GM04504 (cell line): ENCODE results near the gene TUFT1.
"Not testable (repeated sequence)": the region's sequence is repeated elsewhere in the genome, so short reads cannot be mapped to it uniquely, and the experiment has no call there.

Source experiments
- DNase-seq: peaks from one replicate; pipeline ENCODE4 v3.0.0-alpha.2; 2012; ENCODE audit warnings: low read depth

The TUFT1 gene

DNA sequence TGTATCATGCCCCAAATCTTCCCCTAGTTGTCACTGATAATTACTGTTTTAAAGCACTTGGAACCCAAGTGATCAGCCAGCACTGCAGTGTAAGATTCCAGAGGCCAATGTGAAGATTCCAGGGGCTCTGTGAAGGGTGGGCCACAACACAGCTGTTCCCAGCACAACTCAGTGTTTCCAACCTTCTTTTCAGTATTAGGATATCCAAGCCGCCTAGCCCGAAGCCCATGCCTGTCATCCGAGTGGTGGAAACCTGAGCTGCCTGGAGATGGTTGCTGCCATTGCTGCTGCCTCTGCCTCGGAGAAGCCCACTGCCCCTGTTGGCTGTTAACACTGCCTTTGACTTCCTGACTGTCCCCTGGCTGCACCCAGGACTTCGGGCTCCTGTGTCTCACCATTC lies 41.3 kb downstream of the TUFT1 start:
- DNase-seq = no peak

- no peak for DNase-seq
These were observed 41.8 kb downstream of the TUFT1 start for GRCh38 chr1:151581921-151582320.

- DNase-seq = no peak
These were observed 43.7 kb downstream of the TUFT1 start for GRCh38 chr1:151583796-151584195.

DNA sequence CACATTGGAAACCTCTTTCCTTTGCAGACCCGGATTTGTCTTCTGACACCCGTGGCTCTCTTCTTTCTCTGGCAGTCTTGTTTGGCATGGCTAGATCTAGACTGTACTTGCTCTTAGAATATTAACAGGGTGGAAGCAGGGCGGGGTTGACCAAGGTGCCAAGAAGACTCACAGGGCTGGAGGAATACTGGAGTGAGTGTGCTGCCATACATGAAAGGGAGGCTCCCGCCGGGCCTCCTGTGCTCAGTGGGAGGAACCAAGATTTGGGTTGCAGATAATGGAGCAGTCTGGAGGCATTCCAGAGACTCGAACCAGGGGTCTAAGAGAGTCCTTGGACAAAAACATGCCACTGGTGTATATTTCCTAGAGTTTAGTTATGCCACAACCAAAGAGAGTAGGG lies 44.2 kb downstream of the TUFT1 start:
- no peak for DNase-seq

DNA sequence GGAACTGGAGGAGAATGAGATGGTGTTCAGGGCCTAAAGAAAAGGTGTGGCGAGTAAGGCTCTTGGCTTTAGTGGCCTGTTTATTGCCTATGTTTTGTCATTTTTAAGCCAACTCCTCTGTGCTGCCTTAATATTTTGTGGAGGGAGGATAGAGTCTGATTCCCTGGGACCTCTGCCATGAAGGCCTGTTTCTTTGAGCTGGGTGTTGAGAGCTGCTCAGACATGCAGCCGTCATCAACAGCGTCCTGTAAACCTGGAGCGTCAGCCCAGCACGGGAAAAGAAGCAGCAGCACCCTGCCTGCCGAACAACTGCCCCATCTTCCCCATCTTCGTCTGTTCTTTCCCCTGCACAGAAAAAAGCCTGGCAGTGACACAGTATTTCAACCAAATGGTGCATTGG lies 44.7 kb downstream of the TUFT1 start:
- no peak for DNase-seq

- peak; percentile 37 for DNase-seq
These were observed 45.5 kb downstream of the TUFT1 start for GRCh38 chr1:151585622-151586021.

- DNase-seq = no peak
These were observed 50.9 kb downstream of the TUFT1 start for GRCh38 chr1:151590961-151591360.

DNA sequence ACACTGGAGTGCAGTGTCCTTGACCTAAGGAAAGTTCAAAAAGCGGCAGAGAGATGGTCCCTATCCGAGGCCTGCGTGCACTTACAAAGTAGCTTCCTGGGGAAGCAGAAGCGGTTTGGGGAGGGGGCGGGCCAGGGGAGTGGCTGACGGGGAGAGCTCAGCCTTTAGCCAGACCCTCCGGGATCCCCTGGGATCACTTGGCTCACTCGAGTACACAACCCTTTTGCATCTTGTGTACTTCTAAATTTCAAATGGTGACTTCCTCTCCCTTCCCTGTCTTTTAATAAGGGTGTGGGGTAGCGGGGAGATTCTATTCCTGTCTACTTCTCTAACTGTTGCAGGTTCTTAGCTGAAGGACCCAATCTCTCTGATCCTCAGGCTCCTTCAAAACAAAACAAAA lies 53.6 kb downstream of the TUFT1 start:
- no peak for DNase-seq

- no peak for DNase-seq
These were observed 54.1 kb downstream of the TUFT1 start for GRCh38 chr1:151594143-151594625.

- DNase-seq = no peak
These were observed 56.3 kb downstream of the TUFT1 start for GRCh38 chr1:151596166-151596953.

- DNase-seq = not testable (repeated sequence)
These were observed 62.4 kb downstream of the TUFT1 start for GRCh38 chr1:151602550-151602949.

- DNase-seq = no peak
These were observed 64.2 kb downstream of the TUFT1 start for GRCh38 chr1:151604291-151604690.

- no peak for DNase-seq
These were observed 66.3 kb downstream of the TUFT1 start for GRCh38 chr1:151606384-151606783.

DNA sequence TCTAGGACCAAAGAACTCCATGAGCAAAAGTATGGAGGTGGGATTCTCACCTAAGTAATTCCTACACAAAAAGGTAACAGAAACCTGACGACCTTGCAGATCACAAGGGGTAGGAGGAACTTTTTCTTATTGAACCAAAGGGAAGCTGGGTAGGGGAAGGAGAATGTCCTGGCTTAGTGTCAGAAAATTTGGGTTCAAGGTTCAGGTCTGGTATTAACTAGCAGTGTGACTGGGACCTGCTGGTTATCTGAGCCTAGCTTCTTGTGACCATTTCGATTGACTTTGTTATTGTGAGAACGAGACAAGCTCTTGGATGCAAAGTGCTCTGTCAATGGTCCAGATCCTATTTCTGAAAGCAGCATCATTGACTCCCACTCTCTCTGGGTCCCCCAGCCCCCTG lies 66.7 kb downstream of the TUFT1 start:
- DNase-seq = no peak

- no peak for DNase-seq
These were observed 70.0 kb downstream of the TUFT1 start for GRCh38 chr1:151610142-151610541.

DNA sequence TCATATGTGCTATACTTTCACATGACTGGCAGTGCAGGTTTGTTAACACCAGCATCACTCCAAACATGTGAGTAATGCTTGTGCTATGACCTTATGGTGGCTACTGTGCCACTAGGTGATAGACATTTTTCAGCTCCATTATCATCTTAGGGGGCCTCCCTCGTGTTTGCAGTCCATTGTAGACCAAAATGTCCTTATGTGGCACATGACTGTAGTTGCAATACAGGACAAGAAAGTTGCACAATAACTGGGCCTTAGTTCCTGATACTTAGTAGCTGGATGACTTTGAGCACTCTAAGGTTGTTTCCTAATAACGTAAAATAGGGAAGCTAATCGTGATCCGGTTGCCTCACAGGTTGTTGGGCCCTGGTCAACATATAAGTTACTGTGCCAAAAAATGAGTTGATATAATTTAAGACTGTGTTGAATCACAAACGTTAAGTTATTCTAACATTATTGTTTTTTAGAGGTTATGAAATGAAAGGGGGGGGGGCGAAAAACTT lies 71.2 kb downstream of the TUFT1 start:
- no peak for DNase-seq

GRCh38 chr1:151611832-151612500 lies 71.9 kb downstream of the TUFT1 start, which contains the start of gene SNX27:
Gene SNX27, plus strand, starts transcription at chr1:151612050. Its CDS starts 152 bp downstream, at chr1:151612202.
- DNase-seq = peak; percentile 71

DNA sequence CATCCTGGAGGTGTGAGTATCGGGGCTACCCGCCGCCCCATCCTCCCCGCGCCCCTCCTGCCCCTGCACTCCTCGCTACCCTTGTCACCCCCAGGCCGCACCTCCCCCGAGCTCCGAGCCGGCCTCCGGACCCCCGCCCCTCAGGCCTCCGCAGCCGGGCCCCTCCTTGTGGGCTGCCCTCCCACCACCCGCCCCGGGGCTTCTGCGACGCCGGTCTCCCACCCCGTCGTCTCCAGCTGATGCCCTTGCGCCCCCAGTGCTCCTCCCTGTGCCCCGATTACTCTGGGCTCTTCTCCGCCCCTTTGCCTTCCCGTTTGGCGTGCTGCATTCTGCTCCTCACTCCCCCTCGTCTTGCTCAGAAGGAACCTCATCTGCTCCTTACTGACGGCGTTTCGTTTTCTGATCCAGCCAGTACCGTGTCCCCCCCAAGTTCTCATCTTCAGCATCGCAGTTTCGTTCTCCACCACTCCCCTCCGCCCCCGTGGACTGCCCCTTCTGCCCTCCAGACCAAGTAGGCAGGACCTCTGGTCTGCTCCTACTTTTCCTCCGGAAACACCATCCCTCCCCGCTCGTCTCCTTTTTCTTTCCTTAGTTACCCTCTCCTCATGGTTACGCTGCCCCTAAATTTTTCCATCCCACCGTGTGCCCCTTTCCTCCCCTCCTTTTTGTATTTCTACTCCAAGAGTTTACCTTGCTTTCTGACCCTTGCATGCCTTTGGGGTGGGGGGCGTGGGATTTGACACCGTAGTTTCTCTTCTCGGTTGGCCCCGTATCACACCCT lies 72.6 kb downstream of the TUFT1 start:
- no peak for DNase-seq

- DNase-seq = no peak
These were observed 73.2 kb downstream of the TUFT1 start for GRCh38 chr1:151613282-151613780.

DNA sequence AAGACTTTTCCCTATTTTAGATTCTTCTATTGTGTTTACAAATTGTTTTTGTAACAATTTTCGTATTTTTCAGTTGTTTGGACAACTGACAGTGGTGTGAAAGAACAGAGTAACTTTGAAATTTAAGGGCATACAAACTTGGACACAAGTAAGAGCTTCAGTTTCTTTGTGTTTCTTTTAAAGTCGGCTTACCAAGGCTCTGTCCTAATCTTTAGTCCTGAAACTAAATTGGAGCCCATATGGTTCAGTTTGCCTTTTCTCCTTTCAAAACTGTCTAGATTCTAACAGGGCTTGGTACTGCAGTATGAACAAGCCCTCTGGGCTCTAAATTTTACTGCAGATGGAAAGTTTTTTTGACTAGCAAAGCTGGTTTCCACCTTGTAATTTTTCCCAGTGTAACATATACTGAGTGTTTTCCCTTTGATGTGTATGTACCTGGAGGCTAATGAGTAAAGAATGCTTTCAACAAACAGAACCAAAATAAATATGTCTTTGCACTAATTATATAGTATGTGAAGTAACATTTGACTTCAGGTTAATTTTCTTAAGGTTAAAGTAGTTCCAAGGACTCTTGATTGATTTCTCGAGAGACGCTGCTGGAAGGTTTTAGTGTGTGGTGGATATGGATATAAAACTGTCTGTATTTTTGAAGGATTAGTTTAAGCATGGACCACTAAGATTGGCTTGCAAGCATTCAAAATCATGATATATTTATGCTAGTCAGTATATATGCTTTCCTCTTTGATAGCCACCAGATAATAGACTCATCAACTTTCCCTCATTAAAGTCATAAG lies 75.8 kb downstream of the TUFT1 start:
- no peak for DNase-seq

DNA sequence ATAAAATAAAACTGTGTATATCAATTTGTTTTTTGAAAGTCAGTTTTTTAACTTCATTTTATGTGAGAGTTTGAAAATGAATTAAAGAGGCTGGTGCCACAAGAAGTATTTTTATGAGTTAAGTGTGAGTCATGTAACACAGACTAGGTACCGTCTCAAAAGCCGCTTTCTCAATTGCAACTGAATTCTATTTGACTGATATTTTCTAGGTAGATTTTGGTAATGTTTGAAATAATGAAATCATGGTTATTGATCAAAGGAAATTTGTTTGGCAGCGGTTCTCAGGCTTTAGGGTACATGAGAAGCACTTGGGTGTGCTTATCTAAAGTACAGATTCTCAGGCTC lies 76.4 kb downstream of the TUFT1 start:
- DNase-seq = no peak

GRCh38 chr1:151618003-151618402 lies 77.9 kb downstream of the TUFT1 start:
- DNase-seq = no peak
